Esophagus muscularis mucosa (tissue), 4 donors: ENCODE measurements around the gene PPARG. TPM values are rescaled to one million over a fixed set of nuclear protein-coding genes. Genes with fewer than 3 reads are reported as not detected.

Experiments used
- DNase-seq: peaks from one replicate; pipeline ENCODE4 v3.0.0-alpha.2; 2017; ENCODE audit errors: extremely low spot score
- H3K27ac ChIP-seq, 4 donors: fragments of 200-600 bp; sonication (generic); replicated peaks in 1 of 4; 1 replicate in 3 of 4; 2 replicates in 1 of 4; pipeline ENCODE4 v1.5.1; 2016 to 2019; ENCODE audit warnings: mild to moderate bottlenecking in 1 of 4
- H3K27me3 ChIP-seq, 4 donors: fragments of 200-600 bp; sonication (generic); one replicate each; pipeline versions ENCODE4 v1.5.1 to v1.6.0; 2016 to 2019
- H3K36me3 ChIP-seq, 4 donors: fragments of 200-600 bp; sonication (generic); one replicate each; pipeline ENCODE4 v1.5.1; 2016 to 2019
- H3K4me1 ChIP-seq, 4 donors: fragments of 200-600 bp; sonication (generic); one replicate each; pipeline ENCODE4 v1.5.1; 2016 to 2019
- H3K4me3 ChIP-seq, 4 donors: fragments of 200-600 bp; sonication (generic); 1 replicate in 2 of 4; 2 replicates in 2 of 4; pipeline ENCODE4 v1.5.1; 2016 to 2019; ENCODE audit warnings: mild to moderate bottlenecking in 4 of 4, moderate library complexity in 1 of 4
- H3K9me3 ChIP-seq, 4 donors: fragments of 200-600 bp; sonication (generic); 1 replicate in 3 of 4; 2 replicates in 1 of 4; pipeline ENCODE4 v1.5.1; 2016 to 2019
- CTCF ChIP-seq, 3 experiments: fragments of 200-600 bp in 2 of 3; fragments of 450-650 bp in 1 of 3; sonication (generic) in 2 of 3; IDR thresholded peaks; one replicate each; pipeline ENCODE4 v1.5.1; 2017 to 2019; ENCODE audit warnings: antibody characterized with exemption in 3 of 3, mild to moderate bottlenecking in 2 of 3, moderate library complexity in 1 of 3
- EP300 ChIP-seq: sonication (generic); formaldehyde crosslinking; IDR thresholded peaks from one replicate; pipeline ENCODE4 v1.6.1; 2017; ENCODE audit warnings: antibody characterized with exemption
- POLR2A ChIP-seq: fragments of 450-650 bp; IDR thresholded peaks from one replicate; pipeline ENCODE4 v1.6.1; 2017; ENCODE audit warnings: antibody characterized with exemption, moderate library complexity, mild to moderate bottlenecking, low read depth
- POLR2AphosphoS5 ChIP-seq, 2 donors: sonication (generic); formaldehyde crosslinking; IDR thresholded peaks; one replicate each; pipeline ENCODE4 v1.6.1; 2017; ENCODE audit warnings: antibody characterized with exemption in 2 of 2
- WGBS: methylation state at CpG from one replicate; pipeline ENCODE4 v1.1.5; 2018; 5-methylcytosine and 5-hydroxymethylcytosine counted together
- intact Hi-C: fragments of 100-400 bp; cut with DNase I; formaldehyde crosslinking; loops from one replicate; pipeline ENCODE4 v1.15.1; 2023
- total RNA-seq, 4 donors: library from RNA; depleted of rRNA; stranded (reverse); fragments of >200 nt; gene quantifications; one replicate each; pipeline versions ENCODE4 v1.1.0 to v1.2.1, GENCODE V29; 2016

Gene PPARG
- total RNA-seq, 4 donors from 2014 or later = 3.7 to 10.6 (median 8.8) TPM

- peak; percentile 93 for DNase-seq
- TF ChIP-seq POLR2AphosphoS5 (IDR thresholded peaks at IDR 0.05) (peak; percentile 48 to 71), POLR2A (no peak)
- no peaks in the 10 kb centered on the region for H3K36me3 ChIP-seq
- peaks cover 0 to 6% (median 0%) of the 10 kb centered on the region in 4 donors for H3K27me3 ChIP-seq
- H3K4me1 ChIP-seq = peaks cover 0 to 6% (median 0%) of the 10 kb centered on the region in 4 donors
- H3K4me3 ChIP-seq = no peak overlapping the region
- H3K27ac ChIP-seq = peak overlapping the region in 2 of 4 donors; percentile 22 to 35
- 43% methylated on average over 20 of the region's 20 CpGs for WGBS
- intact Hi-C loops = no loop called here
- H3K9me3 ChIP-seq = no peaks in the 10 kb centered on the region
Measured at GRCh38 chr3:12405432-12406272, 116.8 kb downstream of the PPARG start.

- TF ChIP-seq EP300 (no peak), POLR2A (no peak), CTCF (IDR thresholded peaks at IDR 0.05) (no peak), POLR2AphosphoS5 (IDR thresholded peaks at IDR 0.05) (no peak)
- Histone ChIP-seq H3K9me3 (no peaks in the 10 kb centered on the region), H3K4me3 (no peak overlapping the region), H3K27me3 (peaks cover 0 to 6% (median 0%) of the 10 kb centered on the region in 4 donors), H3K36me3 (no peaks in the 10 kb centered on the region), H3K4me1 (peaks cover 0 to 6% (median 0%) of the 10 kb centered on the region in 4 donors), H3K27ac (no peak overlapping the region)
- WGBS = 83% methylated on average over 3 of the region's 3 CpGs
- intact Hi-C loops = no loop called here
- no peak for DNase-seq
Measured at GRCh38 chr3:12408984-12409683, 120.3 kb downstream of the PPARG start.

- no peak overlapping the region for H3K4me3 ChIP-seq
- H3K36me3 ChIP-seq = no peaks in the 10 kb centered on the region
- no peak for TF ChIP-seq POLR2AphosphoS5 (IDR thresholded peaks at IDR 0.05)
- TF ChIP-seq EP300 = no peak
- no peak for TF ChIP-seq CTCF (IDR thresholded peaks at IDR 0.05)
- TF ChIP-seq POLR2A = no peak
- DNase-seq = peak; percentile 70
- no peak overlapping the region for H3K27ac ChIP-seq
- no peaks in the 10 kb centered on the region for H3K9me3 ChIP-seq
- peaks cover 0 to 6% (median 0%) of the 10 kb centered on the region in 4 donors for H3K27me3 ChIP-seq
- H3K4me1 ChIP-seq = peaks cover 0 to 6% (median 0%) of the 10 kb centered on the region in 4 donors
- 93% methylated on average over 11 of the region's 11 CpGs for WGBS
- intact Hi-C loops = no loop called here
Measured at GRCh38 chr3:12409684-12410596, 121.1 kb downstream of the PPARG start.

GRCh38 chr3:12413721-12414255 is 124.9 kb downstream of the PPARG start:
- intact Hi-C loops = no loop called here
- WGBS = 91% methylated on average over 1 of the region's 1 CpG
- Histone ChIP-seq H3K9me3 (no peaks in the 10 kb centered on the region), H3K4me1 (no peaks in the 10 kb centered on the region), H3K27me3 (no peaks in the 10 kb centered on the region), H3K36me3 (no peaks in the 10 kb centered on the region), H3K27ac (no peak overlapping the region), H3K4me3 (no peak overlapping the region)
- no peak for DNase-seq
- TF ChIP-seq EP300 (no peak), CTCF (IDR thresholded peaks at IDR 0.05) (no peak), POLR2AphosphoS5 (IDR thresholded peaks at IDR 0.05) (no peak), POLR2A (no peak)
